Endothelial cell (in vitro differentiated cells): Measurements from ENCODE around the gene APELA. TPM values are rescaled to one million over a fixed set of nuclear protein-coding genes. Genes with fewer than 3 reads are reported as not detected.

ENCODE experiments used
- DNase-seq: peaks from one replicate; pipeline ENCODE4 v3.0.0; 2021; ENCODE audit warnings: low spot score
- H3K27ac Mint-ChIP-seq: one replicate; pipeline ENCODE4 v1.8.0; 2021; ENCODE audit warnings: mixed read lengths, inconsistent platforms; ENCODE audit not compliant: unreplicated experiment
- H3K27me3 Mint-ChIP-seq: one replicate; pipeline ENCODE4 v1.8.0; 2021; ENCODE audit warnings: mild to moderate bottlenecking, moderate library complexity, mixed read lengths, inconsistent platforms; ENCODE audit not compliant: unreplicated experiment
- H3K36me3 Mint-ChIP-seq: one replicate; pipeline ENCODE4 v1.8.0; 2021; ENCODE audit warnings: mild to moderate bottlenecking, low read depth, mixed read lengths, inconsistent platforms; ENCODE audit not compliant: unreplicated experiment
- H3K4me1 Mint-ChIP-seq: one replicate; pipeline ENCODE4 v1.8.0; 2021; ENCODE audit warnings: mild to moderate bottlenecking, mixed read lengths, inconsistent platforms; ENCODE audit not compliant: unreplicated experiment
- H3K4me3 Mint-ChIP-seq: one replicate; pipeline ENCODE4 v1.8.0; 2021; ENCODE audit warnings: mild to moderate bottlenecking, mixed read lengths, inconsistent platforms; ENCODE audit not compliant: unreplicated experiment
- H3K9me3 Mint-ChIP-seq: one replicate; pipeline ENCODE4 v1.8.0; 2021; ENCODE audit warnings: mixed read lengths, inconsistent platforms; ENCODE audit not compliant: unreplicated experiment
- CTCF ChIP-seq: fragments of 200-600 bp; sonication (generic); IDR thresholded peaks from one replicate; pipeline ENCODE4 v1.5.0; 2021; ENCODE audit warnings: antibody characterized with exemption; ENCODE audit not compliant: unreplicated experiment
- total RNA-seq: library from RNA; stranded (reverse); fragmentation: NEBNext Ultra II Directional; extraction: Animal tissue kit (Norgen Biotek cat#: 25700); gene quantifications from one replicate; pipeline ENCODE4 v1.2.1, GENCODE V29; 2021; ENCODE audit not compliant: unreplicated experiment

The APELA gene
- total RNA-seq, 1 donor from 2014 or later: 0.85 TPM

GRCh38 chr4:164856396-164856795 lies 20.6 kb upstream of the APELA start:
- no peaks in the 10 kb centered on the region for H3K36me3 Mint-ChIP-seq

DNA sequence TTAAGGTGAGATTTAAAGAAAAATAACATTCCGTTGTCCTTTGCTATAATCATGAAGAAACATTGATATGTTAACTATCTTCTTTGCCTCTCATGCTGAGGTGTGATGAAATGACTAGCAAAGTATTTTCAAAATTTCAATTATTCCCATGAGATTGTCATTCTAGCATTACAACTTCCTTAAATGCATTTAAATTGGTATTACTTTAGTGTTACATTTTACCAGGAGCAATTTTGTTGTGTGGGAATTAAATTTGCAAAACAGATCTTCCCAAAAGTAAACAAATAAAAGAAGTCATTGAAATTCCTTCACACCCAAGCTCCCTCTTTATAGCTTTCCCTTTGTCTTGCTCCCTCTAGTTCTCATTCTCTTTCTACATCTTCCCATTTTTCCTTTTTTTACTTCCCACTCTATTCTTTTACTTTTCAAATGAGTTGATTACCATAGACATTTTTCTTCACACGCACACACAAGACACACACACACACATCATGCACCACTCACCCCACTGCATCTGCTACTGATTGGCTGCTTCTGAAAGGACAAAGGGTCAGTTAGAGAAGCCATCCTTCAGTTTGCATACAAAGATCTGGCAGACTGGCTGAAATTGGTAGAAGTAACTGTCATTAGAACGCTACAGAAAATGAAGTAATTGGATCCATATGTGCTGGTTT lies 10.0 kb upstream of the APELA start:
- no peak for DNase-seq
- H3K27me3 Mint-ChIP-seq: no peaks in the 10 kb centered on the region
- H3K9me3 Mint-ChIP-seq: no peaks in the 10 kb centered on the region
- H3K36me3 Mint-ChIP-seq: no peaks in the 10 kb centered on the region
- no peak overlapping the region for H3K4me3 Mint-ChIP-seq
- no peak overlapping the region for H3K27ac Mint-ChIP-seq
- no peaks in the 10 kb centered on the region for H3K4me1 Mint-ChIP-seq
- no peak for TF ChIP-seq CTCF

More at GRCh38 chr4:164856396-164856795, 20.6 kb upstream of the APELA start:
- H3K9me3 Mint-ChIP-seq: no peaks in the 10 kb centered on the region
- no peak overlapping the region for H3K4me3 Mint-ChIP-seq
- TF ChIP-seq CTCF: no peak
- H3K4me1 Mint-ChIP-seq: no peaks in the 10 kb centered on the region
- no peak for DNase-seq
- no peaks in the 10 kb centered on the region for H3K27me3 Mint-ChIP-seq
- H3K27ac Mint-ChIP-seq: no peak overlapping the region

DNA sequence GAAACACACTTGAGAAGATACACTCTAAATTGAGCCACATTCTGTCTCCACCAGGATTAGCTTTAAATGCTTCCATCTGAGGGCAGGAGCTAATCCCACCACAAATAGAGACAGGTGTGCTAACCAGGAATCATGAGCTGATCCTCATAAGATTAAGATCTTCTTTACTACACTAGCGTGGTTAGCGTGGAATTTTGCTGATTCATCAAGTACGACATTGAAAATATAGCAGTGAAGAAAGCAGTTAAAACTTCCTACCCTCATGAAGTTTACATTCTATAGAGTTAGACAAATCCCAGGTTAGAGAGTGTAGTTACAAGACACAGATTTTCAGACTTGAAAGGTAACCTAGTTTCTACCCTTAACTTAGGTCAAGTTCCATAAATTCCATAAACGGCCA lies 5.3 kb upstream of the APELA start:
- Mint-ChIP-seq H3K9me3 (no peaks in the 10 kb centered on the region), H3K36me3 (no peaks in the 10 kb centered on the region), H3K4me1 (peaks cover 2% of the 10 kb centered on the region), H3K27me3 (peaks cover 2% of the 10 kb centered on the region), H3K4me3 (no peak overlapping the region), H3K27ac (no peak overlapping the region)
- no peak for TF ChIP-seq CTCF
- no peak for DNase-seq

DNA sequence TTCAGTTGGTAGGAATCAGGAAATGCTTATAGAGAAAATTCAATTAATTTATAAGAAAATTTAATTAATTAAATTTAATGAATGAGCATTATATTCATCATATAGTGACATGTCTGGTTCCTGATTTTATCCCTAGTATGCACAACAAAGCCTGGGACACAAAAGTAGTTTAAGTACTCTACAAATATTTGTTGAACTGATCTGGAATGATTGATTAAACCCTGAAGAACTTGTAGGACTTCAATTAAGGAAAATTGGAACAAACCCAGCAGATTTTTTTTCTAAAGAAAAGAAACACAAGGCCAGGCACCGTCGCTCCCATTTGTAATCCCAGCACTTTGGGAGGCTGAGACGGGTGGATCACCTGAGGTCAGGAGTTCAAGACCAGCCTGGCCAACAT lies 4.5 kb upstream of the APELA start:
- H3K27me3 Mint-ChIP-seq: peaks cover 4% of the 10 kb centered on the region
- no peak overlapping the region for H3K27ac Mint-ChIP-seq
- no peak overlapping the region for H3K4me3 Mint-ChIP-seq
- no peak for DNase-seq
- H3K4me1 Mint-ChIP-seq: peaks cover 9% of the 10 kb centered on the region
- H3K36me3 Mint-ChIP-seq: no peaks in the 10 kb centered on the region
- TF ChIP-seq CTCF: no peak
- H3K9me3 Mint-ChIP-seq: no peaks in the 10 kb centered on the region

DNA sequence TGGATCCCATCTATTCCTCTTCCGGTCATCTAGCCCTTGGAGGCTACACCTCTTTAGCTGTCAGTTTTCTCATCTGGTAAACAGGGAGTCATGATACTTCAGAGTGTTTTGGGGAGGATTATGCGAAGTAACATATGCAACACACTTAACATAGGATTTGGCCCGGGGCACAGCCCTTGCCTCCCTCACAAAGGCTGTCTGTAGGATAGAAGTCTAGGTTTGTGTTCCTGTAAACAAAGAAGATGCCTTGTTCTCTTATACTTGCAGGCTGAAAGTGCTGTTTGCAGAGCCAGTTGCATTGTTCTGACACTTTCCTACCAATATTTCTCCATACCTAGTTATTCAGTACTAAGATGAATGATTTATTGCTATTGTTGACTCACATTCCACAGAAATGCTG lies 2.2 kb upstream of the APELA start:
- H3K36me3 Mint-ChIP-seq: no peaks in the 10 kb centered on the region
- no peak for DNase-seq
- no peak overlapping the region for H3K27ac Mint-ChIP-seq
- peaks cover 11% of the 10 kb centered on the region for H3K4me1 Mint-ChIP-seq
- TF ChIP-seq CTCF: no peak
- no peaks in the 10 kb centered on the region for H3K9me3 Mint-ChIP-seq
- H3K4me3 Mint-ChIP-seq: no peak overlapping the region
- peaks cover 4% of the 10 kb centered on the region for H3K27me3 Mint-ChIP-seq
